Glutamatergic neuron (in vitro differentiated cells): ENCODE data around the gene SLC1A4. TPM values are rescaled to one million over a fixed set of nuclear protein-coding genes. Genes with fewer than 3 reads are reported as not detected.

Experiments
- DNase-seq: peaks from one replicate; pipeline ENCODE4 v3.0.0; 2022
- H3K27ac Mint-ChIP-seq: one replicate; pipeline ENCODE4 v1.8.0; 2020; ENCODE audit warnings: mild to moderate bottlenecking, mixed read lengths, inconsistent platforms; ENCODE audit not compliant: unreplicated experiment
- H3K27me3 Mint-ChIP-seq: one replicate; pipeline ENCODE4 v1.8.0; 2020; ENCODE audit warnings: mild to moderate bottlenecking, moderate library complexity, mixed read lengths, inconsistent platforms; ENCODE audit not compliant: unreplicated experiment
- H3K36me3 Mint-ChIP-seq: one replicate; pipeline ENCODE4 v1.8.0; 2020; ENCODE audit warnings: mild to moderate bottlenecking, mixed read lengths, inconsistent platforms; ENCODE audit not compliant: unreplicated experiment
- H3K4me1 Mint-ChIP-seq: one replicate; pipeline ENCODE4 v1.8.0; 2020; ENCODE audit warnings: mild to moderate bottlenecking, low read depth, mixed read lengths, inconsistent platforms; ENCODE audit not compliant: unreplicated experiment
- H3K4me3 Mint-ChIP-seq: one replicate; pipeline ENCODE4 v1.8.0; 2020; ENCODE audit warnings: mild to moderate bottlenecking, mixed read lengths, inconsistent platforms; ENCODE audit not compliant: unreplicated experiment
- H3K9me3 Mint-ChIP-seq: one replicate; pipeline ENCODE4 v1.8.0; 2020; ENCODE audit warnings: mild to moderate bottlenecking, moderate library complexity, mixed read lengths, inconsistent platforms; ENCODE audit not compliant: unreplicated experiment
- total RNA-seq: library from RNA; stranded (reverse); fragmentation: NEBNext Ultra II Directional; extraction: Animal tissue kit (Norgen Biotek cat#: 25700); gene quantifications from one replicate; pipeline ENCODE4 v1.2.1, GENCODE V29; 2021; ENCODE audit not compliant: unreplicated experiment
- TF ChIP-seq, protein P1 (sequence below): fragments of 200-600 bp; sonication (generic); IDR thresholded peaks from one replicate; pipeline ENCODE4 v1.5.0; 2021; ENCODE audit not compliant: partially characterized antibody, unreplicated experiment

Gene SLC1A4
- total RNA-seq, 1 donor from 2014 or later: 27.9 TPM

DNA sequence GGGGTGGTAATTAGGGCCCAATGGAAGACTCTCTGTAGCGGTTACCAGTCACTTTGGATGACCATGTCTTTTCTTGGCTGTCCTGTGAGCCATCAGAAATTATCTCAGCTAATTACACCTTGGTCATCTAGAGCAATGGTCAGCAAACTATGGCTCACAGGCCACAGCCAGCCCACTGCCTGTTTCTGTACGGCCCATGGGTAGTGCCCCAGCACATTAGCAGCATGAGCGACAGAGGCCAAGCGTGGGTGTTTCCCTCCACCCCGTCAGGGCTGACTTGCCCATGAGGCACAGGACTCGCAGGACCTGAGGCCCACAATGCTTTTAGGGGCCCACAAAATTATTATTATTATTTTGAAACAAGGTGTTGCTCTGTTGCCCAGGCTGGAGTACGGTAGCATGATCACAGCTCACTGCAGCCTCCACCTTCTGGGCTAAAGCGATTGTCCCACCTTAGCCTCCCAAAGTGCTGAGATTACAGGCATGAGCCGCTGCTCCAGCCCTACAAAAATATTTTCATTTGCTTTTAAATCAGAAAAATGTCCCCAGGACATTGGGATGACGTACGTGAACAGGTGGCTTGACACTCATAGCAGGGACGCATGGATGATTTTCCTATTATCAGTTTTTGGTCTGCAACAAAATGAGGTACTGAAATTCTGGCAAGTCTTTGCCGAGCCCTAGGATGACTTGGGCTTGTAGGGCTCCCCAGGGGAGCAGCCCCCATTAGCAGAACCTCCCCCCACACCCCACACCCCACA, 37.7 kb downstream of the SLC1A4 start:
- no peak for DNase-seq
- H3K36me3 Mint-ChIP-seq: no peaks in the 10 kb centered on the region
- TF ChIP-seq, protein P1, sequence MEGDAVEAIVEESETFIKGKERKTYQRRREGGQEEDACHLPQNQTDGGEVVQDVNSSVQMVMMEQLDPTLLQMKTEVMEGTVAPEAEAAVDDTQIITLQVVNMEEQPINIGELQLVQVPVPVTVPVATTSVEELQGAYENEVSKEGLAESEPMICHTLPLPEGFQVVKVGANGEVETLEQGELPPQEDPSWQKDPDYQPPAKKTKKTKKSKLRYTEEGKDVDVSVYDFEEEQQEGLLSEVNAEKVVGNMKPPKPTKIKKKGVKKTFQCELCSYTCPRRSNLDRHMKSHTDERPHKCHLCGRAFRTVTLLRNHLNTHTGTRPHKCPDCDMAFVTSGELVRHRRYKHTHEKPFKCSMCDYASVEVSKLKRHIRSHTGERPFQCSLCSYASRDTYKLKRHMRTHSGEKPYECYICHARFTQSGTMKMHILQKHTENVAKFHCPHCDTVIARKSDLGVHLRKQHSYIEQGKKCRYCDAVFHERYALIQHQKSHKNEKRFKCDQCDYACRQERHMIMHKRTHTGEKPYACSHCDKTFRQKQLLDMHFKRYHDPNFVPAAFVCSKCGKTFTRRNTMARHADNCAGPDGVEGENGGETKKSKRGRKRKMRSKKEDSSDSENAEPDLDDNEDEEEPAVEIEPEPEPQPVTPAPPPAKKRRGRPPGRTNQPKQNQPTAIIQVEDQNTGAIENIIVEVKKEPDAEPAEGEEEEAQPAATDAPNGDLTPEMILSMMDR: no peak

DNA sequence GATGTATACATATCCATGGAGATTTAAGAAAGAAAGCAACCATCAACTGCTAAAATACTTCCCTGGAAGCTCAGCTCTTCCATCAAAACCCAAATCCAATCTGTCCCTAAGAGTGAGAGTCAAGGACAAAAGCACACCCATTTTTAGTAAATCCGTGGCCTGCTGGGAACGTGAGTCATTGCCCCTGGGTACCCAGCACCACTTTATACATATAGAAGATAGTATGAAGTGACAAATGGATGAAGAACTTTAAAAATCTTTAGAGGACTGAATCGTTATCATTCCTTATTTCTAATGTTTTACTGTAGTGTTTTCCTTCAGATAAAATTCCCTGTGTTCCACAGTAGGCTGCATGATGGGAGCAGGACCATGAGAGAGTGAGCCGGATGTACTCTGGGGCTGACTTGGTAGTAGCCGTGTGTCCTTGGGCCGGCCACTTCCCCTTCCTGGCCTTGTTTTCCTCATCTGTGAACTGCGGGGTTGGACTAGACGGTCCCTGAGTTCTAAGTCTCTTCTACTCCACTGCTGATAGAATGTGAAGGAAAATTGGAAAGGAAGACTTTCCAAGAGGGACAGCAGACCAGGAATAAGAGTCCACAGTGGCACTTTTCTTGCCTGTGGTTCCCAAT, 38.5 kb downstream of the SLC1A4 start:
- TF ChIP-seq, protein P1: no peak
- no peak overlapping the region for H3K4me3 Mint-ChIP-seq
- H3K9me3 Mint-ChIP-seq: peaks cover 2% of the 10 kb centered on the region
- H3K27ac Mint-ChIP-seq: no peak overlapping the region
- H3K36me3 Mint-ChIP-seq: no peaks in the 10 kb centered on the region
- H3K27me3 Mint-ChIP-seq: no peaks in the 10 kb centered on the region
- peaks cover 2% of the 10 kb centered on the region for H3K4me1 Mint-ChIP-seq
- DNase-seq: no peak

More for the DNA sequence above, 37.7 kb downstream of the SLC1A4 start:
- Mint-ChIP-seq H3K27me3 (no peaks in the 10 kb centered on the region), H3K4me1 (peaks cover 2% of the 10 kb centered on the region), H3K9me3 (peaks cover 2% of the 10 kb centered on the region), H3K27ac (no peak overlapping the region), H3K4me3 (no peak overlapping the region)

DNA sequence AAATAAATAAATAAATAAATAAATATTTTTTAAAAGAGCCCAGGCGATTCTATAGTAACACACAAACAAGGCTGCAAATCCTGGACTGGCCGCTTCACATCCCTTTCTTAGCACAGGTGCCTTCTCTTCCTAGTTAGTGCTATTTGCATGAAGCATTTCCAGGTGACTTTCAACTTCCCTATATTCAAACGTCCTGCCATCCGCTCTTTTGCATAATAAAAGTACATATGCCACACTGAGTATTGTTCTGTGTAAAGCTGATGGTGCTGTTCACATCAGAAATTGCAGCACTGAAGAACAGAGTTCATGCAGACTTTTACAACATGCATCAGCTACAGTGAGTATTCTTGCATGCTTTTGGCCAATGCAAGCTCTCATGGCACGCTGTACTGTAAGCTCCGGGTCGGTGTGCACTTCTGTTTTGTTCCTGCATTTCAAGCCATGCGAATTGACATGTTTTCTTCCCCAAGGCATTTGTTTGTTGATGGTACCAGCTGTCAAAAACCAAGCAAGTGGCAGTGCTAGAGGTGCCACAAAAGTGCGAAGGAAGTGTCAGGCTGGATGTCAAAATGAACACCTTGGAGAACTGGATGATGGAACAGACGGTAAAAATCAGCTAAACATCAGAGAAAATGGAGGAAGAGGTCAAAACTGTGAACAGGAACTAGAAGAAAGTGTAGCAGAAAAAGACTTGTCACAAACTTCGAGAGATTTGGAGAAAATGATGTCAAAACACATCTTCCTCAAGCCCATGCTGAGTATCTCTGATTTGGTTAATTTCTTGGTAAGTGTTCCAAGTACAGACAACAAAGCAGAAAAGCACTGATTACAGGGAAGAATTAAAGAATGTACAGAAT, 41.5 kb downstream of the SLC1A4 start:
- Mint-ChIP-seq H3K4me1 (no peaks in the 10 kb centered on the region), H3K9me3 (peaks cover 2% of the 10 kb centered on the region), H3K27ac (no peak overlapping the region), H3K36me3 (no peaks in the 10 kb centered on the region), H3K4me3 (peak overlapping the region; percentile 7), H3K27me3 (no peaks in the 10 kb centered on the region)
- TF ChIP-seq, protein P1: no peak
- DNase-seq: no peak

DNA sequence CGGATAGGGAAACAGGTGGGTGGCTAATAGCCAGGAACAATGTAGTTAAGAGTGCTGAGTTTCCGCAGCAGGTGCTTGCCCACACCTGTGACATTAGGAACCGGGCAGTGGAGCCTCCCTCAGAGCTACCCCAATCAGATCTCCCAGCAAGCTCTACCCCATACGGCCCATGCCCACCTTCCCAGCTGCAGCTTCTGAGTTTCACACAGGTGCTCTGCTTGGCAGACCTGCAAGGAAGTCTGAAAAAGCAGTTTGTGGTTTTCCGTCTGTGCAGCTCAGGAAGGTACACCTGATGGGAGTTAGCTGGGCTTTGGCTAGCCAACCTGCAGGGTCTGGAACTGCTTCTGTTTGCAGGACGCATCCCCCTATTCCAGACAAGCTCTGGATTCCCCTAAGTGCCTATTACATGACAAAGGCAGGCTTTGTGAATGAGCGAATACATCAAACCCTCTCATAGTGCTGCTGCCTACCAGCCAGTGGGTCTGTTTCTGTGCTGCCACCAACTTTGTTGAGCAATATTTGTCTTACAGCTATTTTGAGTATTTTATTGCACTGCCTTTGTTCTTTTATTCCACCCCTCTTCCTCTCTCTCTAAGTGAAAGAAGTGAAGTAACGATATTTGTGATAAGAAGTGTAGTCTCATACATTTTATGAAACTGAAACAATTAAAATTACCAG, 42.3 kb downstream of the SLC1A4 start:
- Mint-ChIP-seq H3K4me3 (no peak overlapping the region), H3K27ac (no peak overlapping the region), H3K9me3 (no peaks in the 10 kb centered on the region), H3K4me1 (no peaks in the 10 kb centered on the region), H3K36me3 (no peaks in the 10 kb centered on the region), H3K27me3 (no peaks in the 10 kb centered on the region)
- no peak for DNase-seq
- TF ChIP-seq, protein P1: no peak
